Activated CD8-positive, alpha-beta memory T cell treated with anti-CD3 and anti-CD28 coated beads, Interleukin-2, amount 50 U/mL, for 4 hours (primary cell): ENCODE data around the gene MEGF8.
A peak's percentile ranks its signal among the peaks of the same experiment; 100 is the strongest.

Source experiments
- DNase-seq: peaks from one replicate; pipeline ENCODE4 v3.0.0-alpha.2; 2020

Gene MEGF8

DNA sequence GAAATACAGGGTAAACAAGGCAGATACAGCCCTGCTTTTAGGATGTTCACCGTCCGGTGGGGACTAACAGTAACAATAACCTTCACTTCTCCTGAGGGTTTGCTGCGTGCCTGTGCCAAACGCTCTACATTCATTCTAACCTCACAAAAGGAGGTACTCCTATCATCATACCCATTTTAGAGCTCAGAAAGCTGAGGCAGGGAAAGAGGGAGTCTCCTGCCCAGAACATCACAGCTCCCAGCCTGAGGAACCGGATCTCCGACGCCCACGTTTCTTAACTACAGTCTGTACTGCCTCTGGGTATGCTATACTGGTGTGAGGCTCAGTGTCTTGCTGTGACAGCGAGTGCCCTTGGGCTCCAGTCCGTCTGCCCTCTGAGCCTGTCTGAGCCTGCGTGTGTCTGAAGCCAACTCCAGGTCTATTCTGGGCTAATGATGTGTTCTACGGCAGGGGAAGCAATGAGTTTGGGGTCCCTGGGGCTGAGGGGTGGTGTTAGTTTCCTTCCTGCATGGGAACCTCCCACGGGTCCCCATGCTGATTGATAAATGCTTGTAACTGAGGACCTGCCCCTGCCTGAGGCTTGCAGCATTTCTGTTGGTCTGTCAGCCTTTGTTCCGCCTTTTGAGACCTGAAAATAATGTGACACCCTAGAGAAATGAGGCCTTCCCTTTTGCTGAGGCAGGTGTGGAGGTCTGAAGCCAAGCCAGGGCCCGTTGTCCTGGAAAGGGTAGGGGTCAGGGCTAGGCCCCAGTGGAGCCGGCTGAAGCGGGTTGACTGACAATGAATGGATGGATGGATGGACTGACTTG is 96.9 kb downstream of the MEGF8 start:
- DNase-seq: no peak

DNA sequence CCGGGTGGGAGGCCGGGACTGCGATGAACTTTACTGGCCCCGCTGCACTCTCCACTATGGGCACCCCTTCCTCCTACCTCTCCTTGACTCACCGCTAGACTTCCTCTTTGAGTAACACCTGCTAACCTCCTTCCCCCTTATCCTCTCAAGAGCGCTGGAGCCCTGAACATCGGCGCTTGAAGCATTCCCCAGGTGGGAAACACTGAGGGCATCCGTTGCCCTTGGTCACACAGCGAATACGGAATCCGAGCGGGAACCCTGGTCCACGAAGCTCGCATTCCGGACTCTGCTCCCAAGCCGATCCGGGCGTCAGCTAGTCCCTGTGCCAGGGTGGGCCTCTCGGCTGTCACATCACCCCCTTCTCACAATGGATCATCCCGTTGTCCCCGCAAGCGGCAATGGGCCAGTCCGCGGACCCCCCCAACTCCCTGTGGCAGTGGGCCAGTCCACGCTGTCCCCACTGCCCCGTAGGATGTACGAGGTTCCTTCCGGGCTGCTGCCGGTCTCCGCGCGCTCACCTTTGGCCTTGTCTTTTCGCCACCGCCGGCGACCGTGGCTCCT is 97.5 kb downstream of the MEGF8 start:
- DNase-seq: peak; percentile 47

DNA sequence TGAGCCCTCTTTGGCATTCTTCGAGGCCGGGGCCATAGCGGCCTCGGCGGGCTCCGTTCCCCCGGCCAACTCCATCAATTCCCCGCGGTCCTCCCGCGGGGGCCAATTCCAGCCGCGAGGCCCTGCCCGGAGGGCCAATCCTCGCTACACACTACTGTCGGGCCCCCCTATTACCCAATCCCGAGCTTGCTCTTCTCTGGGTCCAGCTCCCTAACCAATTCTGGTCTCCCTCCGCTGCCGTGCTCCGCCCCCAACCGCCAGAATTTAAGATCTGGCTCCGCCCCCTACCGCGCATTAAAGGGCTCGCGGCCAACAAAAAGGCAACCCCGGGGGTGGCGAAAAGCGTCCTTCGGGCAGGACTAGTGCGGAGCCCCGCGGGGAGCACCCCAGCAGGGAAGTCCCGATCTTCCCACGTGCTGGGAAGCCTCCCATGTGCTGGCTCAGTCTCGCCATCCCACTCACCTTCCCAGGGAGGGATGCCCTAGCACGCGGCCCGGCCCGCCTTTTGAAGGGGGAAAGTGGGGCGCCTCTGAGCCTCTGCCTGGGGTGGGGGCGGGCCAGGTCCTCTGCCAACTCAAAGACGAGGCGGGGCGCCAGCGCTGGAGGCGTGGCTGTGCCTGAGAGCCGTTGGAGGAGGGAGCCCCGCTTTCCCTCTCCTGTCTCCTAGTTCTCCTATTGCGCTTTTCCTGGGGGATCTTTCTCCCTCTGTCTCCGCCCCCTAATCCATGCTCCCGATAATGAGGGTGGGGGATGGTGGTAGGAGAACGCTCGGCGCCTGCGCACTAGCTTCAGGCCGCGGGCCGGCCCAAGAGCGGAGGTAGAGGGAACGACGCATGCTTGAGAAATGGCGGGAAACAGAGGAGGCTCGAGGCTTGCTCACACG is 98.3 kb downstream of the MEGF8 start:
- DNase-seq: peak; percentile 94

DNA sequence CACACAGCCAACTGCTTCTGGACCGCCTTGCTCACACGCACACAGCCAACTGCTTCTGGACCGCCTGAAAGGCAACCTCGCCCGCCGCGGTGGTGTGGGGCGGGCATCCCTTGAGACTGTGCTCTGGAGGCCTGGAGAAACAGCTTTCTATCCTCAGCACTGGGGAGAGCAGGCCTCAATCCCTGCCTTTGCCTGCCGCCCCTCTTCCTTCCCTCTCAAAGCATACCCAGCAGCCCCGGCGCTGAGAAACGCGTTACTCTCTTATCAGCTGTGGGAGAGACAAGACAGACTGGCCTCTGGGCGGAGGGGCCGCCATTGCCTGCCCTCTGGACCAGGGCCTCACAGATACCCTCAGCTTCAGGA is 98.9 kb downstream of the MEGF8 start:
- no peak for DNase-seq

DNA sequence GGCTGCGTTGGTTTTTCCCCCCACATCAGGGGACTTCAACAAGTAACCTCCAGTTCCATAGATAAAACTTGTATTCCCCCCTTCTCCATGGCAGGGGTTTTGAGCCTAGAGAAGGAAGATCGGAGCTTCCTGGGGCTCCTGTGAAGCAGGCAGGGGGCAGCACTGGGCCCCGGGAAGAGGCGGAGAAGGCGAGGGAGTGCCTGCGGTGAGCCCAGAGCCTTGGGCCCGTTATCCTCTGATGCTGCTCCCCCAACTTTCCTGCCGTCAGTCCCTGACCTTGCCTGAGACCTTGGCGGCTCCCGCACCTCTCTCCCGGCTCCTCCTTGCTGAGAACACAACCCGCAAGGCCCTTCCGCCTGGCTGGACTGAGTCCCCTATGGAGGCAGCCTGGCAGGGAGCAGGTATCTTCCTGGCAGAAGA is 99.3 kb downstream of the MEGF8 start:
- no peak for DNase-seq

DNA sequence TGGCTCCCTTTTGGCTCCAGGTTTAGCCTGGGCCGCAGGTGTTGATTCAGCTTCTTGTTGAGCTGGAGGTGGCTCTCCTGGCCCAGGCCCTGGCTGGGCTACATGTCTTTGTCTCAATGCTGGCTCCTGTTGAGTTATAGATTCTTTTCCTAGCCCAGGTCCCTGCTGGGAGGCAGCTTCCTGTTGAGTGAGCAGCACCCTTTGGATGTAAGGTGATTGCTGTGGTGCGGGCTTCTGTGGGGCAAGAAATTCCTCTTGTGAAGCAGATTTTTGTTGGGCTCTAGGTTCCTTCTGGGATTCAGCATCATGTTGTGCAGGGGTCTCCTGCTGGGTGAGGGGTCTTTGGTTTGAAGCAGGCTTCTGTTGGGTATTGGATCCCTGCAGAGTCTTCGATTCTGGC is 101.2 kb downstream of the MEGF8 start:
- no peak for DNase-seq

DNA sequence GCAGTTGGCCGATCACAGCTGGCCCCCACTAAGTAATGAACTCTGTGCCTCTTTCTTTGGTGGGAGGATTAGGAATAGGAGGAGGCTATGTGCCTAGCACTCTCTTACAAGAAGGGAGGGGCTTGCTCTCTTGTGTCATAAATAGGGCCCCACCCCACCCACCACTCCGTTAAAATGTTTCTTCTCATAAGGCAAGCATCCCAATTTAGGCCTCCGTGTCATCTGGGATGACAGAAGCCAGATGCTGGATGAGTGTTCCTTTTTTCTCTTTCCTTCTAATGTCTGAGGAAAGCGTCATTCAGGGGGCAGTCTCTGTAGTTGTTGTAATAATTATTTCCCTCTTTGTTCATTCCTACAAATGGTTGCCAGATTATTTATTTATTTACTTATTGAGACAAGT is 101.9 kb downstream of the MEGF8 start, which contains the start of gene LIPE:
TSS of gene LIPE (minus strand) at position 76 of the 400 bp plus-strand sequence. CDS start 239 bp downstream, outside the sequence.
- no peak for DNase-seq
